CD4-positive, alpha-beta memory T cell (primary cell): ENCODE measurements around the gene RPS27L. TPM values are rescaled to one million over a fixed set of nuclear protein-coding genes. Genes with fewer than 3 reads are reported as not detected.
A peak's percentile ranks its signal among the peaks of the same experiment; 100 is the strongest.

Experiments used
- CTCF ChIA-PET: fragments of 350-600 bp; sonication (Branson Sonifier 250); formaldehyde crosslinking; loops from one replicate; lab custom pipeline; 2021; ENCODE audit warnings: inconsistent platforms; ENCODE audit not compliant: partially characterized antibody; lab: Charles Lee
- POLR2A ChIA-PET: fragments of 350-600 bp; sonication (Branson Sonifier 250); formaldehyde crosslinking; loops from one replicate; lab custom pipeline; 2021; ENCODE audit not compliant: partially characterized antibody; lab: Charles Lee
- DNase-seq, 5 donors: peaks; one replicate each; pipeline versions ENCODE4 v3.0.0 to v3.0.0-alpha.2; 2020 to 2022; ENCODE audit warnings: mixed read lengths in 1 of 5
- H3K27ac ChIP-seq: one replicate; pipeline ENCODE4 v1.7.0; 2013; ENCODE audit warnings: low read depth, low read length
- H3K27me3 ChIP-seq: 2 replicates; pipeline ENCODE4 v1.7.0; 2013; ENCODE audit warnings: mild to moderate bottlenecking, low read length, moderate library complexity; ENCODE audit not compliant: insufficient read depth
- H3K36me3 ChIP-seq: 2 replicates; pipeline ENCODE4 v1.7.0; 2013; ENCODE audit warnings: mild to moderate bottlenecking, low read length, moderate library complexity; ENCODE audit not compliant: insufficient read depth
- H3K4me1 ChIP-seq: 2 replicates; pipeline ENCODE4 v1.7.0; 2013; ENCODE audit warnings: mild to moderate bottlenecking, low read length, moderate library complexity; ENCODE audit not compliant: insufficient read depth
- H3K4me3 ChIP-seq, 2 donors: one replicate each; pipeline ENCODE4 v1.7.0; 2013; ENCODE audit warnings: low read length in 2 of 2, mild to moderate bottlenecking in 1 of 2
- H3K9me3 ChIP-seq, 2 donors: one replicate each; pipeline ENCODE4 v1.7.0; 2013; ENCODE audit warnings: low read length in 2 of 2, control low read depth in 1 of 2; ENCODE audit not compliant: control insufficient read depth in 1 of 2
- H3K27ac Mint-ChIP-seq, 7 donors: one replicate each; pipeline ENCODE4 v1.8.0; 2020 to 2021; ENCODE audit warnings: mixed read lengths in 7 of 7, mild to moderate bottlenecking in 6 of 7, inconsistent platforms in 3 of 7, moderate library complexity in 3 of 7
- H3K27me3 Mint-ChIP-seq, 2 donors: one replicate each; pipeline ENCODE4 v1.8.0; 2020 to 2021; ENCODE audit warnings: mixed read lengths in 2 of 2
- H3K36me3 Mint-ChIP-seq, 2 donors: one replicate each; pipeline ENCODE4 v1.8.0; 2020 to 2021; ENCODE audit warnings: mixed read lengths in 2 of 2, inconsistent platforms in 1 of 2, mild to moderate bottlenecking in 1 of 2
- H3K4me1 Mint-ChIP-seq, 4 donors: one replicate each; pipeline ENCODE4 v1.8.0; 2020 to 2021; ENCODE audit warnings: mixed read lengths in 4 of 4, mild to moderate bottlenecking in 1 of 4
- H3K4me3 Mint-ChIP-seq, 8 donors: one replicate each; pipeline ENCODE4 v1.8.0; 2020 to 2021; ENCODE audit warnings: mixed read lengths in 8 of 8, mild to moderate bottlenecking in 7 of 8, moderate library complexity in 6 of 8, inconsistent platforms in 3 of 8
- H3K9me3 Mint-ChIP-seq, 8 donors: one replicate each; pipeline ENCODE4 v1.8.0; 2020 to 2021; ENCODE audit warnings: mixed read lengths in 8 of 8, mild to moderate bottlenecking in 5 of 8, inconsistent platforms in 3 of 8, moderate library complexity in 1 of 8
- intact Hi-C: fragments of 100-400 bp; cut with micrococcal nuclease; formaldehyde crosslinking; loops from one replicate; pipeline ENCODE4 v1.15.1; 2023
- polyA plus RNA-seq, 2 donors: library from polyadenylated mRNA; unstranded; fragments of 300-500 nt; fragmentation: Illumina TruSeq; gene quantifications; one replicate each; pipeline ENCODE4 v1.2.3, GENCODE V29; 2021
- total RNA-seq, 2 experiments: library from RNA; stranded (reverse); gene quantifications; one replicate each; pipeline ENCODE4 v1.2.3, GENCODE V29; 2021

RPS27L gene
- total RNA-seq (100 to 1,000 TPM; 150 to 161 TPM), polyA plus RNA-seq (100 to 1,000 TPM; 187 to 211 TPM)

GRCh38 chr15:63157118-63157843 is at the start of gene RPS27L:
Gene RPS27L, minus strand, starts transcription at chr15:63157477. Its CDS starts 72 bp downstream, at chr15:63157405.
- Histone ChIP-seq H3K36me3 (peaks cover 7% of the 10 kb centered on the region), H3K4me3 (peak within 1 kb of the TSS; percentile 53 to 88), H3K4me1 (peaks cover 29% of the 10 kb centered on the region), H3K27me3 (no peaks in the 10 kb centered on the region), H3K27ac (peak within 1 kb of the TSS; percentile 74), H3K9me3 (no peaks in the 10 kb centered on the region)
- peak within 1 kb of the TSS; percentile 89 to 99 (median 98) for H3K27ac Mint-ChIP-seq
- intact Hi-C loops, result loop anchor here (1.0 to 5.0 kb wide), 6 partner anchors 32 to 245 kb away; partner anchors contain the start of genes APH1B, LACTB and RAB8B
- ChIA-PET CTCF (interaction anchor here (0.6 to 1.5 kb wide), 7 partner anchors 9 to 105 kb away, joined by 3 to 5 read pairs (median 3); no protein-coding TSS in a partner anchor), POLR2A (interaction anchor here (0.6 to 4.0 kb wide), 27 partner anchors 10 to 347 kb away, joined by 3 to 96 read pairs (median 5); partner anchors contain the start of genes APH1B, LACTB, RAB8B and USP3)
- peaks cover 10 to 32% of the 10 kb centered on the region in 2 donors for H3K36me3 Mint-ChIP-seq
- no peaks in the 10 kb centered on the region for H3K9me3 Mint-ChIP-seq
- H3K27me3 Mint-ChIP-seq, result no peaks in the 10 kb centered on the region
- DNase-seq, result peak; percentile 85 to 94 (median 87)
- H3K4me3 Mint-ChIP-seq, result peak within 1 kb of the TSS; percentile 97 to 100 (median 100)
- H3K4me1 Mint-ChIP-seq, result peaks cover 14 to 32% (median 24%) of the 10 kb centered on the region in 4 donors

DNA sequence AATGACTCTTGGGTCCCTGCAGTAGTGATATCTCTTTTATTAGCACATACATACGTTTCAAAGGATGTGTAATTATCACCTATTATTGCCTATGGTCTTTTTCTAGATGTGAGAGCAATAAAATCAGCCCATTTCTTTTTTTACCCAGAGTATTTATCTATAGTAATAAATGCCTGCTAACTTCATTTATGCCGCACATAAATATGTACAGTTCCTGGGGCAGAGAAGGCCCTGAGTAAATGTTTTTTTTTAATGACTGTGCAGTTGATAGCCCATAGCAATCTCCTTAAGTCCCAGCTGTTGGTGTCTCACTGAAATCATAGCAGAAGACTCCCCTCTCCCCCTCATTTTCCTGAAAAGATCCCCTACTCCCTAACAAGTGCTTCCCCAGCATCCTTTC is 48.8 kb upstream of the RPS27L start:
- intact Hi-C loops, result no loop called here
- H3K27me3 ChIP-seq, result no peaks in the 10 kb centered on the region
- H3K9me3 Mint-ChIP-seq, result no peaks in the 10 kb centered on the region
- ChIA-PET CTCF (no interaction called here), POLR2A (interaction anchor here (5.7 kb wide), 1 partner anchor 14 kb away, joined by 36 read pairs; no protein-coding TSS in a partner anchor)
- H3K27me3 Mint-ChIP-seq, result no peaks in the 10 kb centered on the region
- H3K4me3 Mint-ChIP-seq, result no peak overlapping the region
- H3K36me3 ChIP-seq, result no peaks in the 10 kb centered on the region
- DNase-seq, result no peak
- H3K4me3 ChIP-seq, result no peak overlapping the region
- peaks cover 89% of the 10 kb centered on the region for H3K4me1 ChIP-seq
- H3K27ac ChIP-seq, result no peak overlapping the region
- peaks cover 24 to 31% of the 10 kb centered on the region in 2 donors for H3K36me3 Mint-ChIP-seq
- H3K4me1 Mint-ChIP-seq, result peaks cover 70 to 96% (median 84%) of the 10 kb centered on the region in 4 donors
- H3K27ac Mint-ChIP-seq, result peak overlapping the region in 5 of 7 donors; percentile 25 to 71 (median 58)
- no peaks in the 10 kb centered on the region for H3K9me3 ChIP-seq

DNA sequence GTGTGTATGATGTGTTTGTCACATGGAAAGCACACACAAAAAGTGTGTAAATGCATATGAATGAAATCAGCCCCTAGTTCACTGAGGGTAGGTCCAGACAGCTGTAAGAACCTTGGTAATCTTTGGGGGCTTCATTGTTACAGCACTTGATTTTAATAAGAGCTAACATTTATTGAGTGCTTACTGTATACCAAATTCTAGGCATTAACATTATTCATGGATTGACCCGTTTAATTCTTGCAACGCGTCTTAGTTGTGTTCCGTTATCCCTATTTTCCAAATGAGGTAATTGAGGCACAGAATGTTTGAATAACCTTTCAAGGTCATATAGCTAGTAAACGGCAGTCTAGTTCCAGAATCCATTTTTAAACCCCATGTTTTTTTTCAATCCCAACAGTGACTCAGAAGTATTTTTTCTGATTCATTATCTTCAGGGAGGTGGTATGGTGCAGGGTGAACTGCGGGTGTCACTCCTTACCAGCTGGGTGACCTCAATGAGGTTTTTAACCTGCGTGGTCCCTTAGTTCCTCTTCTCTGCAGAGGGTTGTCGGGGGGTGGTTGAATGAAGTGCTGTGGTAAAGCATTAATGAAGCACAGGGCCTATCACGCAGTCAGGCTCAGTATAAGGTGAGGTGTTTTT is 46.3 kb upstream of the RPS27L start:
- Mint-ChIP-seq H3K4me3 (peak overlapping the region in 7 of 8 donors; percentile 10 to 69 (median 33)), H3K9me3 (no peaks in the 10 kb centered on the region), H3K4me1 (peaks cover 71 to 98% (median 87%) of the 10 kb centered on the region in 4 donors), H3K36me3 (peaks cover 27 to 30% of the 10 kb centered on the region in 2 donors), H3K27me3 (no peaks in the 10 kb centered on the region), H3K27ac (peak overlapping the region in 6 of 7 donors; percentile 32 to 86 (median 67))
- ChIA-PET CTCF (interaction anchor here (0.8 to 2.3 kb wide), 3 partner anchors 10 to 25 kb away, joined by 3 to 9 read pairs (median 3); no protein-coding TSS in a partner anchor), POLR2A (interaction anchor here (2.3 to 5.7 kb wide), 2 partner anchors 9 to 12 kb away, joined by 7 to 36 read pairs; no protein-coding TSS in a partner anchor)
- H3K4me3 ChIP-seq, result no peak overlapping the region
- H3K36me3 ChIP-seq, result no peaks in the 10 kb centered on the region
- intact Hi-C loops, result loop anchor here (1.0 kb wide), 1 partner anchor 8 kb away; no protein-coding TSS in a partner anchor
- H3K27me3 ChIP-seq, result no peaks in the 10 kb centered on the region
- DNase-seq, result peak; percentile 35 to 80 (median 56)
- H3K9me3 ChIP-seq, result no peaks in the 10 kb centered on the region
- H3K4me1 ChIP-seq, result peaks cover 90% of the 10 kb centered on the region
- no peak overlapping the region for H3K27ac ChIP-seq

DNA sequence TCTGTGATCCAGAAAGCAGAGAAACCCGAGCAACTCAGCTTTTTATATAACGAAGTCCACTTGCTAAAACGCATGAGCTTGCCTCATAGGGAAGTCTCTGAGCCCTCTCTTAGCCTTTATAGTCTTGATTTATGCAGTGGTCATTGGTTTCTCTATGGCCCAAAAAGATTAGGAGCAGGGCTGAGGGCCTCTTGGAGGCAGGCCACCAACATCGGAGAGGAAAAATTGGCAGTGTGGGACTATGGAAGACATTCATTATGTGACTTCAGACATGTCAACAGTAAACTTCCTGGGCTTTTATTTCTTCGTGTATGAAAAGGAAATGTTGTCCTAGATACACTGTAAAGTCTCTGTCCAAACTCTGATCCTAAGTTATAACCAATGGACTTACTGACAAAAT is 45.6 kb upstream of the RPS27L start:
- H3K36me3 Mint-ChIP-seq, result peaks cover 22 to 32% of the 10 kb centered on the region in 2 donors
- CTCF ChIA-PET, result interaction anchor here (1.2 to 2.3 kb wide), 2 partner anchors 9 to 11 kb away, joined by 4 to 9 read pairs; no protein-coding TSS in a partner anchor
- Histone ChIP-seq H3K36me3 (no peaks in the 10 kb centered on the region), H3K9me3 (no peaks in the 10 kb centered on the region), H3K4me1 (peaks cover 90% of the 10 kb centered on the region), H3K27me3 (no peaks in the 10 kb centered on the region), H3K27ac (no peak overlapping the region), H3K4me3 (no peak overlapping the region)
- POLR2A ChIA-PET, result interaction anchor here (1.1 to 5.7 kb wide), 3 partner anchors 9 to 30 kb away, joined by 3 to 36 read pairs (median 7); no protein-coding TSS in a partner anchor
- no peak for DNase-seq
- H3K4me1 Mint-ChIP-seq, result peaks cover 71 to 98% (median 87%) of the 10 kb centered on the region in 4 donors
- intact Hi-C loops, result loop anchor here (1.0 kb wide), 2 partner anchors 8 to 9 kb away; no protein-coding TSS in a partner anchor
- peak overlapping the region in 6 of 8 donors; percentile 27 to 69 (median 38) for H3K4me3 Mint-ChIP-seq
- H3K27me3 Mint-ChIP-seq, result no peaks in the 10 kb centered on the region
- H3K9me3 Mint-ChIP-seq, result no peaks in the 10 kb centered on the region
- H3K27ac Mint-ChIP-seq, result peak overlapping the region in 4 of 7 donors; percentile 23 to 85 (median 64)

GRCh38 chr15:63200464-63201249 is 43.4 kb upstream of the RPS27L start:
- ChIA-PET POLR2A (interaction anchor here (0.5 to 5.7 kb wide), 3 partner anchors 9 to 32 kb away, joined by 3 to 36 read pairs (median 11); no protein-coding TSS in a partner anchor), CTCF (no interaction called here)
- Mint-ChIP-seq H3K27me3 (no peaks in the 10 kb centered on the region), H3K36me3 (peaks cover 16 to 27% of the 10 kb centered on the region in 2 donors), H3K9me3 (no peaks in the 10 kb centered on the region), H3K27ac (peak overlapping the region in 6 of 7 donors; percentile 4 to 62 (median 47)), H3K4me1 (peaks cover 73 to 96% (median 85%) of the 10 kb centered on the region in 4 donors), H3K4me3 (peak overlapping the region in 6 of 8 donors; percentile 64 to 74 (median 70))
- DNase-seq, result no peak
- intact Hi-C loops, result no loop called here
- no peaks in the 10 kb centered on the region for H3K36me3 ChIP-seq
- peaks cover 92% of the 10 kb centered on the region for H3K4me1 ChIP-seq
- H3K27me3 ChIP-seq, result no peaks in the 10 kb centered on the region
- H3K27ac ChIP-seq, result no peak overlapping the region
- H3K4me3 ChIP-seq, result no peak overlapping the region
- no peaks in the 10 kb centered on the region for H3K9me3 ChIP-seq
